Jurkat, Clone E6-1 (cell line): Measurements from ENCODE around the gene HRH1.
"Not testable (repeated sequence)": the region's sequence is repeated elsewhere in the genome, so short reads cannot be mapped to it uniquely, and the experiment has no call there.

Source experiments
- DNase-seq: peaks from one replicate; pipeline ENCODE4 v3.0.0-alpha.2; 2011; ENCODE audit warnings: low read depth, low spot score
- H3K4me3 ChIP-seq: 2 replicates; pipeline ENCODE4 v1.5.1; 2011; ENCODE audit warnings: mild to moderate bottlenecking, low read length, control low read depth, moderate library complexity

Gene HRH1

DNA sequence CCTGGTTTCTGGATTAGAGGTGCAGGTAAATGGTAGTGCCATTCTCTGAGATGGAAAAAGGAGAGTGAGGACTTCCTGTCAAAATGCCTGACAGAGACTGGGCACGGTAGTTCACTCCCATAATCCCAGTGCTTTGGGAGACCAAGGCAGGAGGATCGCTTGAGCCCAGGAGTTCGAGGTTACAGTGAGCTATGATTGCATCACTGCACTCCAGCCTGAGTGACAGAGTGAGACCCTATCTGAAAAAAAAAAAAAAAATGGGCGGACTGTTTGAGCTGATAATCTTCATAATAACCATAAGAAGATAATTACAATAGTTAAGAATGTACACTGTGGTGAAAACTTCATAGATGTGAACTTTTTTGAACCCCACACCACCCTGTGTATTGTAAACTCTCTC is 44.2 kb downstream of the HRH1 start:
- H3K4me3 ChIP-seq: no peak overlapping the region
- no peak for DNase-seq

DNA sequence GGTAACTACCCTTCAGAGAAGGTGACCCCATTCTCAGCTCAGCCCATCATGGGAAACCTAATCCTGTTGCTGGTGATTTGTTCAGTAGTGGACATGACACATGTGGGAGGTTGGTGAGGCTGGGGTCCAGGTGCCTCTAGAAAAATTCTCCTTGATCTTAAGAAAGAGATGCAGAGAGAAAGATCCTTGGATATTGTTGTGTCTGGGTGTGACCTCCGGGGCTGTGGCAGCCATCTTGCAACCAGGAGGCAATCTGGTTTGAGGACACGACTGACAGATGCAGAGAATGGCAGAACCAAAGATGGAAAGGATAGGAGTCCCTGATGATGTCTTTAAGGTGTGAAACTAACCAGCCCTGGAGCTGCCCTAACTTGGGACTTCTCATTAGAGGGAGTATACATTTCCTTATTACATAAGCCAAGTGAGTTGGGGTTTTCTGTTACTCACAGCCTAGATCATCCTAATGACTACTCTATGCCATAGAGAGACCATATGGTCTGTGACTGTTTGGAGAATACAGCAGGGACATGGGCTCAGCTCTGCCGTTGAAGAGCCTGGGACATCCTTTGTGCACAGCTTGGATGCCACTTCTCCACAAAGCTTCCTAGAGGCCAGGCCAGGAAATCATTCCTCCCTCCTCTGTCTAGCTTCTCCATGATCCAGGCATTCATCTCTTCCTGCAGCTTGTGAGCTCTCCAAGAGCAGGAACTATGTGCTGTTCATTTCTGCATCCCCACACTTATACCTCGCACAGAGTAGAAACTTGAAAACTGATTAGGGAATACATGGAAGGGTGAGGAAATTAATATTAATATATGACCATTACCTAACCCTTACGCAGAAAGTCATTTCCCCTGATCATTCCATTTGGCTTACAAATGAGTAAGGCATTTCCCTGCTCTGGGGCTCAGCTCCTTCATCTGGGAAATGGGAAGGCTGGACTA is 45.9 kb downstream of the HRH1 start:
- DNase-seq: no peak
- no peak overlapping the region for H3K4me3 ChIP-seq

DNA sequence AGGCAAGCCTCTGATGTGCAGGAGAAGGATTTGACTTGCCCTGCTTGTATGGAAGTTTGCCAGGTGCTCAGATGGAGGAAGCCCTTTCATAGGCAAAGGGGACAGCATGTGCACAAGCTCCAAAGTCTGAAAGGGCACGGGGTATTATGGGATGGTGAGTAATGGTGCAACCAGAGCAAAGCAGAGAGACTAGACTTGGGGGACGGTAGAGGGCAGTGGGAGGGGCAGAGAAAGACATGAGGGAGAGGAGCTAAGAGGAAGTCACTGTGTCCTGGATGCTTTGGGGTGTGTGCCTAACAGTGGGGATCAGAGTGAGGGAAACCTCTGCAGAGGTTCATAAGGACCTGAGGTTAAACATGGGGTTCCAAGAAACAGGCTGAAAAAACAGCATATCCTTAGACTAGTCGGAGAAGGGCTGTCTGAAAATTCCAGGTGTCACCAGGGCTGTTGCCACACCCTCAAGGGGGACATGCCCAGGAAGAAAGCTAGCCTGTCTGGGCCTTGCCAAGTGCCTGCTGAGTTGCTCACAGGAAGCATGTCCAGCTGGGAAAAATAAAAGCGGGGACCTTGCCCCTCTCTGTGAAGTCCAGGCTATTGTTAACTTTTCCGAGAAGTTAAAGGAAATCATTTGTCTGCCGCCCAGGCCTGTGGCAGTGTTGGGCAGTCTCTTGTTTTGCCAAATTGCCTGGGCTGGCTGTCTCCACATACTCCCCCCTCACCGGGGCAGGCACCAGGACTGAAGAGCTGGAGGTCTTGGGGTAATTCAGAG is 47.1 kb downstream of the HRH1 start:
- no peak for DNase-seq
- H3K4me3 ChIP-seq: no peak overlapping the region

DNA sequence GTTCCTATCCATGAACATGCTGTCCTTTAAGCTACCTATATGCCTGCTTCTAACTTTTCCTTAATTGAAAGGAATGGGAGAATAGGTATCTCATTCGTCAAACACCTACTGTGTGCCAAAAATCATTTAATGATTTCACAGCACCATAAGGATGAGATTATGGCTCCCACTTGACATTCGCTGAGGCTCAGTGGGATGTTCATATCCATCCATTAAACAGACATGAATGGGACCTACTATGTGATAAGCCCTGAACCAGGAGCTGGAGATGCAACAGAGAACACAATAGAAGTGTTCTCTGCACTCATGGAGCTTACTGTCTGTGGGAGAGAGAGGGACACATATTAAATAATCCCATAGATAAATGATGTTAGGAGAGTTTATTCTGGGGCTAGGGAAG is 49.7 kb downstream of the HRH1 start:
- no peak for DNase-seq
- no peak overlapping the region for H3K4me3 ChIP-seq

DNA sequence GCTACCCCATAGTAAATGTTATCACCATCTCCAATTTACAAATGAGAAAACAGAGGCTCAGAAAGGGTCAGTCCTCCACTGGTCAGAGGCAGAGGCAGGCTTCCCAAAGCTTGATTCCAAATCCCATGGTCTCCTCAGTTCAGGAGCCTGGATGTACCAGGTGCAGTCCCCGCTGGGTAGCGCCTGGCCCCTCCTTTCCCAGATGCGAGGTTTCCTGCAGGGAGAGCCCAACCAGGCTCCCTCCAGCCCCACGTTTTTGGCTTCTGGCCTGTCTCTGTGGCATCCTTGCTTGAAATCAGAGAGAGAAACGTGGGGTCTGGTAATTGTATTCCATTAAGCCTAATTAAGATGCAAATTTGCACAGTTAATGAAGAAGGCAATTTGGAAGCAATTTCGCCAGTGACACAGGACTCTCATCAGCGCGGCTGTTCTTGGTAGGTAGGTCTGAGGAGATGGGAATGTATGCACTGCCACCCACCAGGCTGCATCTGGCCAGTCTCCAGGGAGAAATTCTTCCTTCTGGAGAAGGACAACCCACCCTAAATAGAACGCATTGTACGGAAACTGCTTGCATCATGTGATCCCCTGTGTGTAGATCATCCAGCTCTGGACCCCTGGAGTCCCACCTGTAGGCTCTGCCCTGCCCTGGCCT is 50.5 kb downstream of the HRH1 start:
- H3K4me3 ChIP-seq: no peak overlapping the region
- no peak for DNase-seq

DNA sequence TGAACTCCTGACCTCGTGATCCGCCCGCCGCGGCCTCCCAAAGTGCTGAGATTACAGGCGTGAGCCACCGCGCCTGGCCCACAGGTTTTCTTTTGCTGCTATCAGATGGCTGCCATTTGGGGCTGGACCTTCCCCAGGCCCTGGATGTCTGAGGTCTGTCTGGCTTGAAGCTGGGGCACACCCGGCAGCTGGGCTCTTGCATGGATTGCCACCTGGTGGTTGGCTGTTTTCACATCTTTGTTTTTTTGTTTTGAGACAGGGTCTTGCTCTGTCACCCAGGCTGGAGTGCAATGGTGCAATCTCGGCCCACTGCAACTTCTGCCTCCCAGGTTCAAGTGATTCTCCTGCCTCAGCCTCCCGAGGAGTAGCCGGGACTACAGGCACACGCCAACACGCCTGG is 51.6 kb downstream of the HRH1 start:
- not testable (repeated sequence) for DNase-seq, H3K4me3 ChIP-seq

DNA sequence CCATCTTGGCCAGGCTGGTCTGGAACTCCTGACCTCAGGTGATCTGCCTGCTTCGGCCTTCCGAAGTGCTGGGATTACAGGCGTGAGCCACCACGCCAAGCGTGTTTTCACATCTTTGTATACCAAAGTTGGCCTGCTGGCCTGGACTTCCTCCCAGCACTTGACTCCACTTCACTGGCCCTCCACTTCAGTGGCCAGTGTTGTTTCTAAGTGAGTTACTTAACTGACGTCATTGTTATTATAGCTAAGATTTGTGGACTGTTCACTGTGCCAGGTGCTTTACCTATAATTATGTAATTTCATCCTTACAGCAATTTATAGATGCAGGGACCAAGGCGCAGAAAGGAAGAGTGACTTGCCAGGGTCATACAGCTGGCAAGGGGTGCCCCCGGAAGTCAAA is 52.0 kb downstream of the HRH1 start:
- DNase-seq: no peak
- no peak overlapping the region for H3K4me3 ChIP-seq

DNA sequence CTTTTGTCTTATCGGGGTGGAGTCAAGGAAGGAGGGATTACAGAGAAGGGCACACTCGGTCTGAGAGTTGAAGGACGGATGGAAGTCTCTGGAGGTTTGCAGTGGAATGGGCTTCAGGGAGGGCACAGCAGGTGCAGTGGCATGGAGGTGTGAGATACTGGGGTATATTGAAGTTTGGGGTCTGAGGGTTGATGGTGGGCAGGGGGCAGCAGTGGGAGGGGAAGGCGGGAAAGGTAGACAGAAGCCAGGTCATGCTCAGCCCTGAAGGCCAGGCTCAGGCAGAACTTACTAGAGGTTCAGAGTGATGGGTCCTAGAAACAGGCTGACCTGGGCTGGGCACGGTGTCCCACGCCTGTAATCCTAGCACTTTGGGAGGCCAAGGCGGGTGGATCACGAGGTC is 52.7 kb downstream of the HRH1 start:
- no peak for DNase-seq
- H3K4me3 ChIP-seq: no peak overlapping the region

DNA sequence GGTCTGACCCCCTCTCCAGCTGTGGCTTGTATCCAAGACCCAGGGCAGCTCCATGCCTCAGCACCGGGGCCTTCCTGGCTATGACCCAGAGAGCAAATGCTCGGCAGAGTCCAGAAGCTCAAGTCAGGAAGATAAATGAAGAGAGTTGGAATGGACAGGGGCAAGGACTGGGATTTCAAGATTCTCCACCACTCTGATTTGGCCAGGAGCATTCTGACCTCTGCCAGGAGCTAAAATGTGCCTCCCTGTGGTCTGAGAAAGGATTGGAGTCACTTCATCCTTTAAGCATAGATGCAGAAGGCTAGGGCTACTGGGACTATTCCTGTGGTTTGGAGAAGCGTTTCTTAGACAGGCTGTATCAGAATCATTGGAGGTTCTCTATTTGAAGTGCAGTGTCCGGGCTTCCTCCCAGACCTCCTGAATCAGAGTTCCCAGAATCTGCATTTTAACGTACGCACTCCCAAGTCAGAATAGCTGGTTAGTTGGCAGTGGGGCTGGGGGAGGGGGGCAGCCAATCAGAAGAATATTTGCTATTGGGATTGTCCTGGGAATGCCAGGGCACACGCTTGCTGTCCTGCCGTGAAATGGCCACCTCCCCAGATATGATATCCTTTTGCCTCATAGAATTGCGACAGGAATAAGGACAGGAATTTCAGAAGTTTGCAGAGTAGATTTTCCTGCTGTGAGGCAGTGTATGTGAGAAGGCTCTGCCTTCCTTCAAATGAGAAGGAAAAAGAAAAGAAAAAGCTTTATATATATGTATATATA is 57.4 kb downstream of the HRH1 start:
- H3K4me3 ChIP-seq: no peak overlapping the region
- no peak for DNase-seq

DNA sequence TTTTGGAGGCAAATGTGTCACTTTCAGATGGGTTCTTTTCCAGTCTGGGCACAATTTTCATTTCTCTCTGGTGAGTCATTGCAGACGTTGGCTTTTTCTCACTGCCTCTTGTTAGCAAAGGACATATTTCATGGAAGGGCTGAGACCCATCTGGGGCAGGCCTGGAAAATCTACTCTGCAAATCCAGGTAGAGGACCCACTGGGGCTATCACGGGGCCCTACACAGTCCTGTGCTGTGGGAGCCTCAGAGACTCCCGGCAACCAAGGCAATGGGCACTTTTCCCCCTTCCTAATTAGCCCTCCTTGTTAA is 58.0 kb downstream of the HRH1 start:
- no peak for DNase-seq
- H3K4me3 ChIP-seq: no peak overlapping the region

DNA sequence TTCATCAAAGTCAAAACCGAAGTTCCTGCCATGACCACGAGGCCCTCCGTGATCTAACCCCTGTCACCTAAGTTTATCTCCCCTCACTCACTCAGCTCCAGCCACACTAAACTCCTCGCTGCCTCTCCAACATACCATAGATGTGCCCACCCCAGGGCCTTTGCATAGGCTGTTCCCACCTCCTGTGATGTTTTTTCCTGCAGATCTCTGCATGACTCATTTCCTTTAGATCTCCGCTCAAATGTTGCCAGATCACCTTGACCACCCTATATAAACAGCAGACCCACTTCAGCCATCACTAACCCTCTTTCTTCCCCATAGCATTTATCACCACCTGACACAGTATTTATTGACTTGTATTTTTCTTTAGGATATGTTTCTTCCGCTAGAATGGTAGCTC is 58.5 kb downstream of the HRH1 start:
- H3K4me3 ChIP-seq: no peak overlapping the region
- no peak for DNase-seq

DNA sequence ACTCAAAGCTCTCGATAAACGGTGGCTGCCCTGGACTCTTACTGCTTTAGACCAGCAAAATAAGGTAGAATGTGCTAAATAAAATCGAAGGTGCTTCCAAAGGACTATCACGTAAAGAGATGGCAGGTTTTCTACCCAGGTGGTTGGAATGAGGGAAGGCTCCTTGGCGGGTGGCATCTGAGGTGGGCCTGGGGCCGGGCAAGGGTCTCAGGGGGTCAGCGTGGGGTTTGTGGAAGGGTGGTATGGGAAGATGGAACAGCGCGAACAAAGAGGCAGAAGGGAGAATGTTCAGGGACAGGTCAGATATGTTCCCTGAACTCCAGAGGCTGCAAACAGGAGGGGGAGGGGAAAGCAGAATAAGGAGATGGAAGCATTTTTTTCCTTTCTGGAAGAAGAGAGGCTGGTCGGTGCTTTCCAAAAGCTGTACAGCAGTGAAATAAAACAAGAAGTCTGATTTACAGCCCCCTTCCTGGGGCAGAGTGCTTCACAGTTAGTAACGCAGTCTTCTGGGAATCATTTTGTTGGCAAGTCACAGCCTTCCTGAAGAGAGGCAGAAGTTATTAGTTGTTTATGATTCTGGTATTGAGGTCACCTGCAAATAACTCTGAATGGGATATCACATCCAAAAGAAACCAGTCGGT is 59.6 kb downstream of the HRH1 start:
- no peak for DNase-seq
- H3K4me3 ChIP-seq: no peak overlapping the region

DNA sequence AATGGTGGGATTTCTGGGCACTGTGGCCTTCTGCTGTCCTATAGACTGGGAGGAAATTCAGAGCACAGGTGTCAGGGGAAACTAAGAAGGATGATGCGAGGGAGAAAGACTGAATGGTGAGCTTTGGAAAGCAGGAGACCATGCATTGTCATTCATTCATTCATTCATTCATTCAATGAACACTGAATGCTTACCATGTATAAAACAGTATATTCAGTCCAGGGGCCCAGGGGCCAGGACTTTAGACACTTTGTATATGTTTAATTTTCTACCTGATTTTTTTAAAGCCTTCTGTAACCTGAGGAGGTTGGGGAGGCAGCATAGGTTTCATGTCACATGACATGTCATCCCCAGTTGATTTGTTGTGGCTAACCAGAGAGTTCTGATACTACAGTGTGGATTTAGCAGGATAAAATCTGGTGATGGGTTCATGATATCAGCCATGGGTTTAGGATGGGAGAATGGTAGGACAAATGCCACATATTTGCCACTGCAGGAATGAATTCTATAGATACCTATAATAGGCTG is 60.2 kb downstream of the HRH1 start:
- DNase-seq: no peak
- no peak overlapping the region for H3K4me3 ChIP-seq

DNA sequence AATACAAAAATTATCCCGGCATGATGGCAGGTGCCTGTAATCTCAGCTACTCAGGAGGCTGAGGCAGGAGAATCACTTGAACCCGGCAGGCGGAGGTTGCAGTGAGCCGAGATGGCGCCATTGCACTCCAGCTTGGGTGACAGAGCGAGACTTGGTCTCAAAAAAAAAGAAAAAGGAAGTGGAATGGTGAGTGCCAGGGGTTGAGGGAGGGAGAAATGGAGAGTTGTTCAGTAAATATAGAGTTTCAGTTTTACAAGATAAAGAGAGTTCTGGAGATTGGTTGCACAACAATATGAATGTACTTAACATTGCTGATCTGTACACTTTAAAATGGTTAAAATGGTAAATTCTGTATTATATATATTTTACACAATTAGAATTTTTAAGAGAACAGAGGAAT is 63.1 kb downstream of the HRH1 start:
- H3K4me3 ChIP-seq, DNase-seq: not testable (repeated sequence)

DNA sequence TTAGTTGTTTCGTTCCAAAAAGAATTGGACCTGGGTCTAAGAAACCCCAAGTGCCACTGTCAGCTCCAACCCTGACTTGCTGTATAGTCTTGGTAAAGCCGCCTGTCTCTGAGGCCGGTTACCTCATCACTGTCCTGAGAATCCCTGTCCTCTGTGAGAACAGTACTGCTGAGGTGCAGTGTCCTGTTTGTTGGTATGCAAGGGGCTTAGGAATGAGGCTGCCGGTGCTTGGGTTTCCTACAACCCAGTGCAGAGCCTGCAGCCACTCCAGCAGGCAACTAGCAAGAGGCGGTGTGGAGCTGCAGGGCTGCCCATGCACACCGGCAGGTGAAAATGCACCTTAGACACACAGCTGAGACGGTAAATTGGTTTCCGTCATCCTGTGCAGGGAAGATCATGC is 65.9 kb downstream of the HRH1 start:
- no peak overlapping the region for H3K4me3 ChIP-seq
- no peak for DNase-seq

DNA sequence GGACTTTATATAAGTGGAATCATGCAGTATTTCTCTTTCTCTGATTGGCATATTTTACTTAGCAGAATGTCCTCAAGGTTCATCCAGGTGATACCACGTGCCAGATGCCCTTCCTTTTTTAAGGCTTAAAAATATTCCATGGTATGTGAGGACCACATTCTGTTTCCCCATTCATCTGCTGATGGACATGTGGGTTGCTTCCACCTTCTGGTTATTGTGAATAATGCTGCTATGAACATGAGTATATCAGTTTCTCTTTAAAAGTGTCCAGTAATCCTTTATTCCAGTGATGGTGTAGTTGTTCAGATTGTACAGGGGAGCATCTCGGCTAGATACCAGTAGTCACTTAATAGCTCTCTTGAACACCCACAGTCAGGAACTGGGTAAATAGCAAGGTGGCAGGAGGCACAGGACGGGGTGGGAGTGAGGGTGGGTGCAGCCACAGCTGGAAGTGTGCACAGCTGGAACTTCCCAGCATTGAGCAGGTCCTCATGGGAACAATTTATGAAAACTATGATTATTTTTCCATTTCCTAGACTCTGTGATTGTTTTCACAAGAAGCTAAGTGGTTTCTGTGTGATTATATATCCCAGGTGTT is 67.6 kb downstream of the HRH1 start:
- no peak overlapping the region for H3K4me3 ChIP-seq
- DNase-seq: no peak

DNA sequence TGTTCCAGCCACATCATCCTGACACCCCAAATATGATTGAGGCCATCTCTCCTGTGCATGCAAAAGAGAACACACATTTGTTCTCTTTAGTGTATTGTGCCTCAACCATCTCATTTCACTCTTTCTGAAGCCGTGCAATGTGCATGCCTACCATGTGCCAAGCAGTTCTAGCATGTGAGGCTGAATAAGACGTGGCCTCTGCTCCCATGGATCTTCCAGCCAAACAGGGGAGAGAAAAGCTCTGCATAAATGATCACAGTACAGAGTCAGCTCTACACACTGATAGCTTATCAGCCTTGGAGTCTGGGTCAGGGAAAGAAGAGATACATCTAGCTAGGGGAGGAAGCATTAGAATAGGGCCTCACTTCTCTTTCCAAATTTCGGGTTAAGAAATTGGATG is 69.7 kb downstream of the HRH1 start:
- no peak for DNase-seq
- H3K4me3 ChIP-seq: no peak overlapping the region

DNA sequence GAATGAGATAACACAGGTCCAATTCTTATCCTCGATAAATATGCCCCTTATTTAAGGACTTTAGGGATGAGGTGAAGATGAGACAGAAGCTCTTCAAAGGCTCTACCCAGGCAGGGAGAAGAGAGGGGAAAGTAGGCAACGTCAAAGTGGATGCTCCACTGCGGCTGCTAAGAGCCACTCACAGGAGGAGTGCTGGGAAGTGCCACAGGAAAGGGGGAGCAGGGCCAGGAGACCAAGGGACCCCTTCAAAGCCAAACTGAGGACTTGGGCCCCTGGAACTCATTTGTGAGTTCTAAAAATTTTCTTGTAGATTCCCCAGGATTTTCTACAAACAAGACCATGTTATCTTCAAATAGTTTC is 70.6 kb downstream of the HRH1 start:
- DNase-seq: no peak
- H3K4me3 ChIP-seq: no peak overlapping the region

DNA sequence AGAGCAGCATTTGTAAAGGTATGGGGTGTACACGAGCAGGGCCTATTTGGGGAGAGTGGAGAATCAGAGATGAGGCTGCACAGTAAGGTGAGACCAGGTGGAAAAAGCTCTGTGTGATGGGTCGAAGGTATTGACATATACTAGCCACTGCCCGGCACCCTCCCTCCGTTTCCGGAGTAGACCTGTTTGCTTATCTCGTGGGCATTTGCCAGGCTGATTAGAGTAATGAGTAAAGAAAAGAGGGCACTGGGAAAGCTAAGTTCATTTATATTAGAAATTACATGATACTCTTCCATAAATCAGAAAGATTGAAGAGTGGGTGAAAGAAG is 71.7 kb downstream of the HRH1 start:
- H3K4me3 ChIP-seq: no peak overlapping the region
- DNase-seq: no peak
